Measurements from ENCODE around the gene RP2.

- no peak for TF ChIP-seq CTCF (conservative IDR thresholded peaks at IDR 0.05)
- no peak for TF ChIP-seq ZFX (IDR thresholded peaks at IDR 0.05)
These were observed 27.8 kb downstream of the RP2 start for GRCh38 chrX:46864606-46865005.

Measured in C4-2B (cell line).